HepG2 (cell line): Measurements from ENCODE around the gene EPG5.
"Not testable (repeated sequence)": the region's sequence is repeated elsewhere in the genome, so short reads cannot be mapped to it uniquely, and the experiment has no call there.

Experiments
- BHLHE40 ChIP-seq: IDR thresholded peaks from 2 replicates; pipeline ENCODE4 v1.6.1; 2011; ENCODE audit warnings: low read length, improper control_type of control experiment
- EZH2 ChIP-seq: conservative IDR thresholded peaks from 2 replicates; pipeline ENCODE4 v1.6.1; 2012; ENCODE audit warnings: mild to moderate bottlenecking, low read depth, low read length, moderate library complexity
- MTF2 ChIP-seq: sonication (generic); formaldehyde crosslinking; IDR thresholded peaks from 2 replicates; pipeline ENCODE4 v1.5.0; 2020; ENCODE audit warnings: missing genetic modification reagents, borderline replicate concordance
- NRL ChIP-seq: sonication (generic); formaldehyde crosslinking; IDR thresholded peaks from 2 replicates; pipeline ENCODE4 v1.5.0; 2020; ENCODE audit warnings: missing genetic modification reagents, mild to moderate bottlenecking, moderate library complexity, borderline replicate concordance
- POLR2A ChIP-seq, 2 experiments: IDR thresholded peaks; 2 replicates each; pipeline ENCODE4 v1.6.1; 2011; ENCODE audit warnings: low read depth in 2 of 2, low read length in 2 of 2, mild to moderate bottlenecking in 1 of 2, moderate library complexity in 1 of 2; ENCODE audit not compliant: insufficient read depth in 1 of 2
- POLR2AphosphoS5 ChIP-seq: IDR thresholded peaks from 2 replicates; pipeline ENCODE4 v1.6.1; 2012; ENCODE audit warnings: low read depth, low read length
- ZNF335 ChIP-seq: sonication (generic); formaldehyde crosslinking; IDR thresholded peaks from 2 replicates; pipeline ENCODE4 v1.4.0; 2020; ENCODE audit warnings: missing genetic modification reagents
- ZNF749 ChIP-seq: sonication (generic); formaldehyde crosslinking; IDR thresholded peaks from 2 replicates; pipeline ENCODE4 v1.8.0; 2022; ENCODE audit warnings: mild to moderate bottlenecking, missing genetic modification reagents, moderate library complexity, borderline replicate concordance
- TF ChIP-seq, protein P1 (sequence below): sonication (generic); formaldehyde crosslinking; IDR thresholded peaks from 2 replicates; pipeline ENCODE4 v1.4.0; 2020; ENCODE audit warnings: missing genetic modification reagents
- TF ChIP-seq, protein P2 (sequence below), 2 experiments: sonication (generic) in 1 of 2; formaldehyde crosslinking in 1 of 2; IDR thresholded peaks; 2 replicates each; pipeline versions ENCODE4 v1.5.1 to v1.6.1; 2011 to 2020; ENCODE audit warnings: borderline replicate concordance in 1 of 2, low read depth in 1 of 2, low read length in 1 of 2, mild to moderate bottlenecking in 1 of 2, missing genetic modification reagents in 1 of 2, moderate library complexity in 1 of 2
- TF ChIP-seq, protein P3 (sequence below): sonication (generic); formaldehyde crosslinking; IDR thresholded peaks from 2 replicates; pipeline ENCODE4 v1.5.0; 2020; ENCODE audit warnings: mild to moderate bottlenecking, missing genetic modification reagents, moderate library complexity
- TF ChIP-seq, protein P4 (sequence below): IDR thresholded peaks from 2 replicates; pipeline ENCODE4 v1.6.1; 2012; ENCODE audit warnings: low read depth, low read length, improper control_type of control experiment
- TF ChIP-seq, protein P5 (sequence below), 2 experiments: IDR thresholded peaks; 2 replicates each; pipeline ENCODE4 v1.6.1; 2011 to 2012; ENCODE audit warnings: low read length in 2 of 2, borderline replicate concordance in 1 of 2, low read depth in 1 of 2, mild to moderate bottlenecking in 1 of 2, moderate library complexity in 1 of 2

DNA sequence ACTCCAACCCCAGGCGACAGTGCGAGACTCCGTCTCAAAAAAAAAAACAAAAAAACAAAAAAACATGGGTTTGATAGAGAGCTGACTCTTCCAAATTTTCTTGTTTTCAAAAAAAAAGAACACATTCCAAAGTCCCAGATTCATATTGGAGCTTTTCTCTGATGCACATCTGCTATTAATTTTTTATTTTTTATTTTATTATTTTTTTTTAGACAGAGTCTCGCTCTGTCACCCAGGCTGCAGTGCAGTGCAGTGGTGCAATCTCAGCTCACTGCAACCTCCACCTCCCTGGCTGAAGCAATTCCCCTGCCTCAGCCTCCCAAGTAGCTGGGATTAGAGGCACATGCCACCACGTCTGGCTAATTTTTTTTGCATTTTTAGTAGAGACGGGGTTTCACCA lies 25.4 kb upstream of the EPG5 start:
- TF ChIP-seq POLR2A (IDR thresholded peaks at IDR 0.05; ENCODE audit: insufficient read depth in 1 of 2, low read depth in 2 of 2, low read length in 2 of 2); NRL (CRISPR knock-in tag); EZH2; POLR2AphosphoS5; BHLHE40; MTF2 (CRISPR knock-in tag); ZNF335 (CRISPR knock-in tag); ZNF749 (CRISPR knock-in tag): not testable (repeated sequence)
- TF ChIP-seq, protein P1, sequence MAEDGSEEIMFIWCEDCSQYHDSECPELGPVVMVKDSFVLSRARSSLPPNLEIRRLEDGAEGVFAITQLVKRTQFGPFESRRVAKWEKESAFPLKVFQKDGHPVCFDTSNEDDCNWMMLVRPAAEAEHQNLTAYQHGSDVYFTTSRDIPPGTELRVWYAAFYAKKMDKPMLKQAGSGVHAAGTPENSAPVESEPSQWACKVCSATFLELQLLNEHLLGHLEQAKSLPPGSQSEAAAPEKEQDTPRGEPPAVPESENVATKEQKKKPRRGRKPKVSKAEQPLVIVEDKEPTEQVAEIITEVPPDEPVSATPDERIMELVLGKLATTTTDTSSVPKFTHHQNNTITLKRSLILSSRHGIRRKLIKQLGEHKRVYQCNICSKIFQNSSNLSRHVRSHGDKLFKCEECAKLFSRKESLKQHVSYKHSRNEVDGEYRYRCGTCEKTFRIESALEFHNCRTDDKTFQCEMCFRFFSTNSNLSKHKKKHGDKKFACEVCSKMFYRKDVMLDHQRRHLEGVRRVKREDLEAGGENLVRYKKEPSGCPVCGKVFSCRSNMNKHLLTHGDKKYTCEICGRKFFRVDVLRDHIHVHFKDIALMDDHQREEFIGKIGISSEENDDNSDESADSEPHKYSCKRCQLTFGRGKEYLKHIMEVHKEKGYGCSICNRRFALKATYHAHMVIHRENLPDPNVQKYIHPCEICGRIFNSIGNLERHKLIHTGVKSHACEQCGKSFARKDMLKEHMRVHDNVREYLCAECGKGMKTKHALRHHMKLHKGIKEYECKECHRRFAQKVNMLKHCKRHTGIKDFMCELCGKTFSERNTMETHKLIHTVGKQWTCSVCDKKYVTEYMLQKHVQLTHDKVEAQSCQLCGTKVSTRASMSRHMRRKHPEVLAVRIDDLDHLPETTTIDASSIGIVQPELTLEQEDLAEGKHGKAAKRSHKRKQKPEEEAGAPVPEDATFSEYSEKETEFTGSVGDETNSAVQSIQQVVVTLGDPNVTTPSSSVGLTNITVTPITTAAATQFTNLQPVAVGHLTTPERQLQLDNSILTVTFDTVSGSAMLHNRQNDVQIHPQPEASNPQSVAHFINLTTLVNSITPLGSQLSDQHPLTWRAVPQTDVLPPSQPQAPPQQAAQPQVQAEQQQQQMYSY (CRISPR knock-in tag) = not testable (repeated sequence)
- TF ChIP-seq, protein P2, sequence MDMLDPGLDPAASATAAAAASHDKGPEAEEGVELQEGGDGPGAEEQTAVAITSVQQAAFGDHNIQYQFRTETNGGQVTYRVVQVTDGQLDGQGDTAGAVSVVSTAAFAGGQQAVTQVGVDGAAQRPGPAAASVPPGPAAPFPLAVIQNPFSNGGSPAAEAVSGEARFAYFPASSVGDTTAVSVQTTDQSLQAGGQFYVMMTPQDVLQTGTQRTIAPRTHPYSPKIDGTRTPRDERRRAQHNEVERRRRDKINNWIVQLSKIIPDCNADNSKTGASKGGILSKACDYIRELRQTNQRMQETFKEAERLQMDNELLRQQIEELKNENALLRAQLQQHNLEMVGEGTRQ (IDR thresholded peaks at IDR 0.05; ENCODE audit: low read depth, low read length) = not testable (repeated sequence)
- TF ChIP-seq, protein P2 (CRISPR knock-in tag; IDR thresholded peaks at IDR 0.05; ENCODE audit: borderline replicate concordance) = not testable (repeated sequence)
- TF ChIP-seq, protein P3, sequence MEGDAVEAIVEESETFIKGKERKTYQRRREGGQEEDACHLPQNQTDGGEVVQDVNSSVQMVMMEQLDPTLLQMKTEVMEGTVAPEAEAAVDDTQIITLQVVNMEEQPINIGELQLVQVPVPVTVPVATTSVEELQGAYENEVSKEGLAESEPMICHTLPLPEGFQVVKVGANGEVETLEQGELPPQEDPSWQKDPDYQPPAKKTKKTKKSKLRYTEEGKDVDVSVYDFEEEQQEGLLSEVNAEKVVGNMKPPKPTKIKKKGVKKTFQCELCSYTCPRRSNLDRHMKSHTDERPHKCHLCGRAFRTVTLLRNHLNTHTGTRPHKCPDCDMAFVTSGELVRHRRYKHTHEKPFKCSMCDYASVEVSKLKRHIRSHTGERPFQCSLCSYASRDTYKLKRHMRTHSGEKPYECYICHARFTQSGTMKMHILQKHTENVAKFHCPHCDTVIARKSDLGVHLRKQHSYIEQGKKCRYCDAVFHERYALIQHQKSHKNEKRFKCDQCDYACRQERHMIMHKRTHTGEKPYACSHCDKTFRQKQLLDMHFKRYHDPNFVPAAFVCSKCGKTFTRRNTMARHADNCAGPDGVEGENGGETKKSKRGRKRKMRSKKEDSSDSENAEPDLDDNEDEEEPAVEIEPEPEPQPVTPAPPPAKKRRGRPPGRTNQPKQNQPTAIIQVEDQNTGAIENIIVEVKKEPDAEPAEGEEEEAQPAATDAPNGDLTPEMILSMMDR (CRISPR knock-in tag) = not testable (repeated sequence)
- TF ChIP-seq, protein P4, sequence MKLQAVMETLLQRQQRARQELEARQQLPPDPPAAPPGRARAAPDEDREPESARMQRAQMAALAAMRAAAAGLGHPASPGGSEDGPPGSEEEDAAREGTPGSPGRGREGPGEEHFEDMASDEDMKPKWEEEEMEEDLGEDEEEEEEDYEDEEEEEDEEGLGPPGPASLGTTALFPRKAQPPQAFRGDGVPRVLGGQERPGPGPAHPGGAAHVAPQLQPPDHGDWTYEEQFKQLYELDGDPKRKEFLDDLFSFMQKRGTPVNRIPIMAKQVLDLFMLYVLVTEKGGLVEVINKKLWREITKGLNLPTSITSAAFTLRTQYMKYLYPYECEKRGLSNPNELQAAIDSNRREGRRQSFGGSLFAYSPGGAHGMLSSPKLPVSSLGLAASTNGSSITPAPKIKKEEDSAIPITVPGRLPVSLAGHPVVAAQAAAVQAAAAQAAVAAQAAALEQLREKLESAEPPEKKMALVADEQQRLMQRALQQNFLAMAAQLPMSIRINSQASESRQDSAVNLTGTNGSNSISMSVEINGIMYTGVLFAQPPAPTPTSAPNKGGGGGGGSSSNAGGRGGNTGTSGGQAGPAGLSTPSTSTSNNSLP = not testable (repeated sequence)
- TF ChIP-seq, protein P5, sequence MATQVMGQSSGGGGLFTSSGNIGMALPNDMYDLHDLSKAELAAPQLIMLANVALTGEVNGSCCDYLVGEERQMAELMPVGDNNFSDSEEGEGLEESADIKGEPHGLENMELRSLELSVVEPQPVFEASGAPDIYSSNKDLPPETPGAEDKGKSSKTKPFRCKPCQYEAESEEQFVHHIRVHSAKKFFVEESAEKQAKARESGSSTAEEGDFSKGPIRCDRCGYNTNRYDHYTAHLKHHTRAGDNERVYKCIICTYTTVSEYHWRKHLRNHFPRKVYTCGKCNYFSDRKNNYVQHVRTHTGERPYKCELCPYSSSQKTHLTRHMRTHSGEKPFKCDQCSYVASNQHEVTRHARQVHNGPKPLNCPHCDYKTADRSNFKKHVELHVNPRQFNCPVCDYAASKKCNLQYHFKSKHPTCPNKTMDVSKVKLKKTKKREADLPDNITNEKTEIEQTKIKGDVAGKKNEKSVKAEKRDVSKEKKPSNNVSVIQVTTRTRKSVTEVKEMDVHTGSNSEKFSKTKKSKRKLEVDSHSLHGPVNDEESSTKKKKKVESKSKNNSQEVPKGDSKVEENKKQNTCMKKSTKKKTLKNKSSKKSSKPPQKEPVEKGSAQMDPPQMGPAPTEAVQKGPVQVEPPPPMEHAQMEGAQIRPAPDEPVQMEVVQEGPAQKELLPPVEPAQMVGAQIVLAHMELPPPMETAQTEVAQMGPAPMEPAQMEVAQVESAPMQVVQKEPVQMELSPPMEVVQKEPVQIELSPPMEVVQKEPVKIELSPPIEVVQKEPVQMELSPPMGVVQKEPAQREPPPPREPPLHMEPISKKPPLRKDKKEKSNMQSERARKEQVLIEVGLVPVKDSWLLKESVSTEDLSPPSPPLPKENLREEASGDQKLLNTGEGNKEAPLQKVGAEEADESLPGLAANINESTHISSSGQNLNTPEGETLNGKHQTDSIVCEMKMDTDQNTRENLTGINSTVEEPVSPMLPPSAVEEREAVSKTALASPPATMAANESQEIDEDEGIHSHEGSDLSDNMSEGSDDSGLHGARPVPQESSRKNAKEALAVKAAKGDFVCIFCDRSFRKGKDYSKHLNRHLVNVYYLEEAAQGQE (IDR thresholded peaks at IDR 0.05; ENCODE audit: borderline replicate concordance in 1 of 2, low read depth in 1 of 2, low read length in 2 of 2) = not testable (repeated sequence)
